ENCODE data around the gene PICALM.

PICALM gene

GRCh38 chr11:86037743-86038142 is 31.1 kb downstream of the PICALM start:
- DNase-seq (ENCODE audit: insufficient read length, low spot score) (no peak), FAIRE-seq (no peak)
- no peak for TF ChIP-seq CTCF (IDR thresholded peaks at IDR 0.05; ENCODE audit: insufficient read depth, missing control alignments)

GRCh38 chr11:86035920-86036319 is 33.0 kb downstream of the PICALM start:
- DNase-seq (ENCODE audit: insufficient read length, low spot score) (no peak), FAIRE-seq (no peak)
- TF ChIP-seq CTCF (IDR thresholded peaks at IDR 0.05; ENCODE audit: insufficient read depth, missing control alignments), result no peak

GRCh38 chr11:86035164-86035563 is 33.7 kb downstream of the PICALM start:
- TF ChIP-seq CTCF (IDR thresholded peaks at IDR 0.05; ENCODE audit: insufficient read depth, missing control alignments), result no peak
- DNase-seq (ENCODE audit: insufficient read length, low spot score), result no peak
- FAIRE-seq, result no peak

- FAIRE-seq (no peak), DNase-seq (ENCODE audit: insufficient read length, low spot score) (no peak)
- no peak for TF ChIP-seq CTCF (IDR thresholded peaks at IDR 0.05; ENCODE audit: insufficient read depth, missing control alignments)
Observed at GRCh38 chr11:86034710-86035109, 34.2 kb downstream of the PICALM start.

GRCh38 chr11:86021377-86021776 is 47.5 kb downstream of the PICALM start:
- DNase-seq (ENCODE audit: insufficient read length, low spot score) (no peak), FAIRE-seq (no peak)
- TF ChIP-seq CTCF (IDR thresholded peaks at IDR 0.05; ENCODE audit: insufficient read depth, missing control alignments), result no peak

- no peak for TF ChIP-seq CTCF (IDR thresholded peaks at IDR 0.05; ENCODE audit: insufficient read depth, missing control alignments)
- DNase-seq (ENCODE audit: insufficient read length, low spot score) (no peak), FAIRE-seq (no peak)
Observed at GRCh38 chr11:86018249-86018648, 50.6 kb downstream of the PICALM start.

GRCh38 chr11:86016451-86016850 is 52.4 kb downstream of the PICALM start:
- peak; percentile 25 for FAIRE-seq
- no peak for DNase-seq (ENCODE audit: insufficient read length, low spot score)
- no peak for TF ChIP-seq CTCF (IDR thresholded peaks at IDR 0.05; ENCODE audit: insufficient read depth, missing control alignments)

All from D721Med (cell line).